ENCODE data around the gene PROZ.

GRCh38 chr13:113190181-113190580 is 31.7 kb downstream of the PROZ start:
- TF ChIP-seq GATA2 (IDR thresholded peaks at IDR 0.05; ENCODE audit: low read depth, low read length) (no peak), GATA3 (IDR thresholded peaks at IDR 0.05; ENCODE audit: low read depth, low read length) (no peak)
